HuH-7.5 (cell line): Measurements from ENCODE around the gene RALGPS1.

Source experiments
- DNase-seq: peaks from one replicate; pipeline ENCODE4 v3.0.0; 2011; ENCODE audit warnings: low spot score

Gene RALGPS1

DNA sequence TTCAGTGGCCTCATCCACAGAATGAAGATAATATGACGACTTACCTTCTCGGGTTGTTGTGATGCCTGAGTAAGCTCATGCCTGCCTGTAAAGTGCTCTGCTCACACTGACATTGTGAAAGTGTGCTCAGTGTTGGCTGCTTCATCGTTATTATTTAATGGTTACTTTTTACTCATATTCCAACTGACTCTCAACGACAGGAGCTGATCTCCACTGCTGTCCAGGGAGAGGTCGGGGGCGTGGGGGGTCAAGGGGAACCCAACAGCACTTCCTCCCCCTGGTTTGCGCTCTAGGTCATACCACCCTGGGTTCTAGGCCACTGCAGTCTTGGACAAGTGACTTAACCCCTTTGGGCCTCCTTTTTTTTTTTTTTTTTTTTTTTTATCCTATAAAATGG, 260.7 kb downstream of the RALGPS1 start:
- no peak for DNase-seq

DNA sequence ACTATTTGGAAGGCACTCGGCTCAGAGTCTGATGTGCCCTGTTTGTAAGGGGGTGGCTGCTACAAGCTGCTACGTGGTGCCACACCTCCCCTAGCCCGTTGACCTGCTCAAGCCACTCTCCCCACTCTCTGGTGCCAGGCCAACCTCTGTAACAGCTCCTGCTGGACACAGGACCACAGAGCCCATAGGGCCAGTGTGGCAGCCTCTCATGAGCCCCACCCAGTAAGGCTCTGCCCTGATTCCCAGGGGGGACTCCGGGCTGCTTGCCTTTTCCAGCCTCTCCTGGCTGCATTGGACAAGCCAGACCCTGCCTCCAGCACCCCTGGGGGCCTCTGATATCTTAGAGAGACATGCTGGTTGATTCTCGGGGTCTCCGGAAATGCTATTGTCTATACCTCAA, 261.2 kb downstream of the RALGPS1 start:
- no peak for DNase-seq

DNA sequence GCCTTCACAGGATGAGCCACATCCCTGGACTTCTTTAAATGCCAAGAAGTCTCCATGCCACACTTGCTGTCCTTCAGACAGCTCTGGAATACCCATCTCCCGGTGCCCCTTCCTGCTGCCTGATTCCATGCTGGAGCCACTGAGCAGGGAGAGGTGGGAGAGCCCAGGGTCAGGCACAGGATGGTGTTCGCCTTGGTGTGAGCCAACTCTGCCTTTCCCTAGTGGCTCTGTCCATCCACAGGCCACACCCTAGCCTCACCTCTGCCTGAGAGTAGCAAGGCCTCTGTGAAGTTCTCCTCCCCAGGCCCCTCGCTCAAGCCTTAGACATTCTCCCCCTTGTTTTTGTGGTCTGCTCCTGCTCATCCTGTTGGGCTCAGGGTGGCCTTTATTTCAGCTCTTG, 262.0 kb downstream of the RALGPS1 start:
- no peak for DNase-seq

DNA sequence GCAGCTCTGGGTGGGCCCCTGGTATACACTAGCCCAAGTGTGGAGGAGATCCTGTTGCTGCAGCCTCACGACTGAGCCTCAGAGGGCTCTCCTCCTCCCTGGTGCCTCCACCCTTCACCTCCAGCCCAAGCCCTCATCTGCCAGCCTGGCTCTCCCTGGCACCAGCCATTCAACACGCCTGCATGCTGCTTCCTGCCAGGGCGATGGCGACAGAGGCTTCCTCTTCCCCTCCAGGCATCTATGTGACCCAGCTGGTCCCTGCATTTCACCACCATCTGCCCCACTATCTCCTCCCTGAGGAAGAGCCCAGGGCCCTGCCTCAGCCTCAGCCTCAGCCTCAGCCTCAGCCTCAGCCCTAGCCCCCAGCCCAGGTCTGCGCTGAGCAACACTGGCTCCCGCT, 262.6 kb downstream of the RALGPS1 start:
- no peak for DNase-seq

DNA sequence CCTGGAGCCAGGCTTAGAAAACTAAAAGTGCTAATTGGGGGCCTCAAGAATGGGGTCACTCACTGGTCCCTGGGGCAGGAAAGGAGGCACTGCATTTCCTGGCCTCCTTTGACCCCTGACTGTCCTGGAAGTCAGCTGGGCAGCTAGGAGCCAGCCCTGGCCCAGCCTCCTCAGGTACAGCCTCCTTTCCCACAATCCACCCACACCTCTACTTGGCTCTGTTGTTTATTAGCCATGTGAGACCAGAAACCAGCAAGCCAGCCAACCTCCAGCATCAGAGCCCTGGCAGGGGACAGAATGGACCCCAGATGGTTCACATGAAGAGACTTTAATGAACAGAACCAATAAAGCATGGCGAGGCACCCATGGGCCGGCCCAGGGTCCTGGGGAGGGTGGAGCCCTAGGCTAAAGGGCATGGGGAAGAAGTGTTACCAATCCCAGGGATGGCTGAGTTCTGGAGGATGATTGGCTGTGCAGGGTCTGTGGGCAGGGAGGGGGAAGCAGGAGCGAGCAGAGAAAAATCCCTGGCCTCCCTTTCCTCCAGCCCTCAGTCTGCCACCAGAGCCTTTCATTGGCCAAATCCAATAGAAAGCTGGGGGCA, 263.2 kb downstream of the RALGPS1 start:
- DNase-seq: no peak

DNA sequence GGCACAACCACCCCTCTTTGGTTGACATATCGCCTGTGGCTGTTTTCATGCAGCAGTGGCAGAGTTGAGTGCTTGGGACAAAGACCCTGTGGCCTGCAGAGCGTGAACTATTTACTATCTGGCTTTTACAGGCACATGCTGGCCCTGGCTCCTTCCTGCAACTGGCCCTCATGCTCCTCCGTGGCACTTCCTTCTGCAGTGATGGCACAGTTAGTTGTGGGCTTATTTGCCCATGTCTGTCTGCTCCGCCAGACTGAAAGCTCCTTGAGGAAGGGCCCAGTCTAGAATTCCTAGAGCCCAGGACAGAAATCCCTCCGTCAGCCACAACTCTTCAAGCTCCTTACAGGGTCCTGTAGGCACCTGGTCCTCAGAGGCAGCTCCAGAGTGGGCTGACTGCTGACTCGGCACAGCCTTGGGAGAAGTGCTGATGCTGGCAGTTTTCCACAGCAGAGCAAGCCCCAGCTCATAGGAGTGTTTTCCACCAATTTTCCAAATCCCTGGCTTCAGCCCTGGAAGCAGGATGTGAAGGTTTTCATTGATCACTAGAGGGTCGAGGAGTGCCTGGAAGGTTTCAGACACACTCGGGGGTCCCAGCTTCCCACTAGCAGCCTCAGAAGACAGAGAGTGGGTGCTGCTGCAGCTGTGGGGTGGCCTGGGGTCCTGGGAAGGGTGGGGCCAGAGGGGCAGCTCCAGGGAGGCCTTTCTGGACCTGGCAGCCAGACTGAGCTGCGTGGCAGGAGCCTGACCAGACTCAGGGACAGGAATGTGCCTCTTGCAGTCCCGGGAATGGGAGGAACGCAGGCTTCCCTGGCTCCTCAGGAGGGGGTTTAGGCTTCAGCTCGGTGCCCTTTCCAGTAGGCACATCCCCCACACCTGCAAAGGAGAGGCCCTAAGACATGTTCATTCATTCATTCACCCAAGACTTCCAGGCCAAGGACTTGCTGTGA, 264.4 kb downstream of the RALGPS1 start:
- no peak for DNase-seq

DNA sequence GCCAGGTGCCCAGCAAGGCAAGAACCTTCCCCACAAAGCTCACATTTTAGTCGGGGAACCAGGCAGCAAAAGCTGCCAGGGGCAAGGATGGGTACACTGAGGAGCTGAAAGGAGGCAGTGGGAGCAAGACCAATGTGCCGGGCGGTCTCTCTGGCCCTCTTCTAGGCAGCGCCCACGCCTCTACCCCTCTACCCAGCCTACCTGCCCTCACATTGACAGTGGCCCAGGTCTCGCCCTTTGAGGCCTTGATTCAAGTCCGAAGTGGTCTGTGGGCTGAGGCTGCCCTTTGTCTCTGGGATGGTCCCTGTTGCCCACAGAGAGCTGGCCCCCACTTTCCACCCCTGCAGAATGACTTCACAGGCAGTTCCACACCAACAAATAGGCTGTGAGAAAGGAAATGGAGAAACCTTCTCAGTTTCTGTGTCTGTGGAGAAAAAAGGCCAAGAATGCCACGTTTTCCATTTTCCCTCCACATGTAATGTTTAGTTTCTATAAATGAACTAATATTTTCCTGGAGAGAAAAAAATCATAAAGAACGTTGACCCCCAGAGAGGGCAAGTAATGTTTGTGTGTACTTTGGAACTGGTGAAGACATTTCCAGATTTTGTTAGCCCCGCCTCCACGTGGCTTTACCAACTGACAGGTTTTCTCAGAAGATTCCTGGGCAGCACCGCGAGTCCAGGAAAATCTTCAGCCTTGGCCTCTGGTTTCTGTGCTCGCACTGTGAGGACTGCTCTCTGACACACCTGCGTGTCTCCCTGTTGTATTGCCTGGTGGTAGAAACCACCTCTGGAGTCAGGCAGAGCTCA, 265.3 kb downstream of the RALGPS1 start:
- DNase-seq: no peak

DNA sequence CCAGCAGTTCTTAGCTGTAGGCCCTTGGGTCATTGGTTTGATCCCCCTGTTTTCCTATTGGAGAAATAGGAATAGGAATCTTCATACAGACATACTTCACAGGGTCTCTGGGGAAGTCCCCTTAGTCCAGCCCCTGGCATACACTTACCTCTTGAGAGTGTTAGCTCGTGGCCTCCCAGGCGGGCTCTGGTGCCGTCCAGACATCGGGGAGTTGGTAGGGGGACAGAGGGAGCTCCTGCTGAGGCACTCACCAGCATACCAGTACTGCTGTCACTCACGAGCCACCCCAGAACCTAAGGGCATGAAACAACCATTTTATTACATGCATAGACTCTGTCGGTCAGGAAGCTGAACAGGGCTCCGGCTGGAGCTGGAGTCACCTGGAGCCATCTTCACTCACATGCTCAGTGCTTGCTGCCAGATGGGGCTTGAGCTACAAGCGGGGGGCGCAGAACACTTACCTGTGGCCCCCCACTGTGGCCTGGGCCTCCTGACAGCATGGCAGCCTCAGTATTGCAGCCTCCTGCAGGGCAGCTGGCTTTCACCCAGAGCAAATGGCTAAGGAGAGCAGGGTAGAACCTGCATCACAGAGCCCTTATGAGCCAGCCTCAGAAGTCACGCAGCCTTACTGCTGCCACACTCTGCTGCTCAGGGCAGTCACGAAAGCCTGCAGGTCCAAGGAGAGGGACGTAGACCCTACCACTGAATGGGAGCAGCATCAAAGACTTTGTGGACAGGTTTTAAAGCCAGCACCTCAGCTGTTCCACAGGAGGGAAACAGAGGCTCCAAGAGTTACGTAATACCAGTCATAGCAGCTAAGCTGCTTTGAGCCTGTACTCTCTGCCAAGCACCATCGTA, 266.1 kb downstream of the RALGPS1 start:
- no peak for DNase-seq

DNA sequence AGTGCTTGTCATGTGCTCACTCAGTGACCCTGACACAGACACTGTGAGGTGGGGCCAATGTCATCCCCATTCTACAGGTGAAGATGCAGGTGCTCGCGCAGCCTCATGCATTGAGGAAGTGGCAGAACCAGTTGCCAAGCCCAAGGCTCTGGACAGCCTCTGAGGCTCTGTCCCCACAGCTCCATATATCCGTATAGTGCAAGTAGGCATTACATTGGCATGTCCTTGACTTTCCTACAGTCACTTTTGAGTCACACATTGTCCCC, 266.7 kb downstream of the RALGPS1 start:
- no peak for DNase-seq

DNA sequence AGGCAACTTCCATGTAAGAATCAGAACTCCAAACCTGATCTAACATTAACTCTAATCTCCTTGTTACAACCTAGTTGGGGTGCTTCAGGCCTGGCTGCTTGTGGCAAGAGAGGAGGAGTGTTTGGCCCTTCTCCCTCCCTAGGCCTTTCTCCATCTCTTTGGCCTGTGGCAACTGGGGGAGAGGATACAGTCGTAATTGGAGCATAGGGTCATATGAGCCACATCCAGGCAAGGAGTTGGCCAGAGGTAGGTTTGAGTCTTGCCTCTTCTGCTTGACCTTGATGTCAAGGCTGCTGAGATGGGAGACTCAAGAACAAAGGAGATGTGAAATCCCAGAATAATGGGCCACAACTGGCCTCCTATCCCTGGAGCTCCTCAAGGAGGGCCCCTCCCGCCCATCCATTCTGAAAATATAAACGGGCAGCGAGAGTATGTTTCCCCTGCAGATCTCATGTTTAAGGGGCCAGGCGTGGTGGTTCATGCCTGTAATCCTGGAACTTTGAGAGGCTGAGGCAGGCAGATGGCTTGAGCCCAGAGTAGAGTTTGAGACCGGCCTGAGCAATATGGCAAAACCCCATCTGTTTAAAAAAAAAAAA, 267.1 kb downstream of the RALGPS1 start:
- no peak for DNase-seq

DNA sequence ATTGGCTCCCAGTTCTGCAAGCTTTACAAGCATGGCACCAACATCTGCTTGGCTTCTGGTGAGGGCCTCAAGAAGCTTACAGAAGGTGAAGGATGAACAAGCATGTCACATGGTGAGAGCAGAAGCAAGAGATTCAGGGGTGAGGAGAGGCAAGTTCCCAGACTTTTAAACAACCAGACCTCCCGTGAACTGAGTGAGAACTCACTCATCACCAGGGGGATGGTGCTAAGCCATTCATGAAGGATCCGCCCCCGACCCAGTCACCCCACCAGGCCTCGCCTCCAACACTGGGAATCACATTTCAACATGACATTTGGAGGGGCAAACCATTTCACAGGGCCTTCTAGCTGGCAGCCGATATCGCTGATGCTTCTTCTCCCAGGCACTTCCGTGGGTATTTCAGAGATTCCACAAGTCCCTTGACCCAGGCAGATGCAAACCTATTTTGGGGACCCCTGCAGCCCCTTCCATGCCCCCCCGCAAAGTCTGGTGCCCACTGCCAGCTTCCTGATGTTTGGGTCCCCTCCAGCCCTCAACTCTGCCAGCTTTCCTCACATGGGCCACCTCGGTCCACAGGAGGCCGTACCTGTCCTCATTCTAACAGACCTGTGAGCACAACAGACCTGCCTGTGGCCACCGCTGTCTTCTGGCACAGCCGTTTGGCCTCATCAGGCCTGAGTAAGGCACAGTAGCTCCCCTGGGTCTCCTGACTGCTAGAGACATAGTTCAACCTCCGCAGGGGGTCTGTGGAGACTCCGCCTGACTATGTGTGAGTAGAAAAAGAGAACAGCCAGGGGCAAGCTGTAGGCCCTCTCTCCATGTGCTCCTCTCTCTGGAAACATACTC, 268.5 kb downstream of the RALGPS1 start:
- no peak for DNase-seq

DNA sequence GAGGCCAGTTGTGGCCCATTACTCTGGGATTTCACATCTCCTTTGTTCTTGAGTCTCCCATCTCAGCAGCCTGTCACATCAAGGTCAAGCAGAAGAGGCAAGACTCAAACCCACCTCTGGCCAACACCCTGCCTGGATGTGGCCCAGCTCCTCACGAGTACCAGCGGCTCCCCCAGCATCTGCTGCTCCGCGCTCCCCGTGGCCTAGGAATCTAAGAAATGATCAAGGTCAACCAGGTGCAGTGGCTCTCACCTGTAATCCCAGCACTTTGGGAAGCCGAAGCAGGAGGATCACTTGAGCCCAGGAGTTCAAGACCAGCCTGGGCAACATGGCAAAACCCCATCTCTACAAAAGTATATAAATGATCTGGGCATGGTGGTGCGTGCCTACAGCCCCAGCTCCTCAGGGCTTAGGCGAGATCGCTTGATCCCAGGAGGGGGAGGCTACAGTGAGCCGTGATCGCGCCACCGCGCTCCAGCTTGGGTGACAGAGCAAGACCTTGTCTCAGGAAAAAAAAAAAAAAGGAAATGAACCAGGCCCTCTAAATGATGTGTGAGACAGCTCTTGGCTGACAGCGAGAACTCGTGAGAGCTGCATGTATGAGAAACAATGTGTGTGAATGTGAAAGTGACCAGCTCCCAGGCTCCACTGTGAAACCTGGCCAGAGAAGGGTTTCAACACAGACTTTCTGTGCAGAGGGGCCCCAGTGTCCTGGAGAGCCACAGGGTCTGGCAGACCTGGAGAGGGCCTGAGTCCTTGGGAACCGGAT, 269.4 kb downstream of the RALGPS1 start:
- no peak for DNase-seq

DNA sequence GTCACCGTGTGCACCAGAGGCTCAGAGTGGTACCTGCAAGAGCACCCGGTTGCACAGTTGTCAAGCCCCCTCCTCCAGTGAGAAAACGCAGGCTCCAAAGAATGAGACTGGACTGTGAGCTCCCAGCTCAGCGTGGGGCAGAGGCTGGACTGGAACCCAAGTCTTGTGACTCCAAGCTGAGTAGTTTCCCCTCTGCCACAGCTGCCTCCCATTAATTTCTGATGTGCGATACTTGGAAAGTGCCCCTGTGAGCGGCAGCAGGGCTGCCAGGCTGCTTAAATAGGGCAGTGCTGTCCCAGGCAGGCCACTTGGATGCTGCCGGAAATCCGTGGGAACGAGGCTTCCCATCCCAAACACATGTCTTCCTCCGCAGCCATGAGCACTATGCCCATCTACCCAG, 270.1 kb downstream of the RALGPS1 start:
- no peak for DNase-seq

DNA sequence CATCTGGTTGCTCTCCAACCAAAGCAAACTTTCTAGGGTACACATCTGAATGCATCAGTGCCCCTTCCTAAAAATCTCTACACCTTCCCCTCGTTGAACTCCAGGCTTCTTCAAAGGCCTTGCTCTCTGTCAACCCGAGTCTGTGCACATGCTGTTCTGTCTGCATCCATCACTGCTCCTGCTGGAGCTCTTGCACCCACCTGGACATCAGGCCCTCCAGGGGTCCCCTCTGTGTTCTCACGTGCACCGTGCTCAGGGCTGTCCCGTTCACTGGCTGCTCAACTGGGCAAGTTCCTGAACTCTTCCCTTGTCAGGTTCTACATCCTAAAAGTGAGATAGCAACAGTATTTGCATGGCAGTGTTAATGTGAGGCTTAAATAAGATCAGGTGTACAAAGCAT, 270.6 kb downstream of the RALGPS1 start:
- DNase-seq: no peak

DNA sequence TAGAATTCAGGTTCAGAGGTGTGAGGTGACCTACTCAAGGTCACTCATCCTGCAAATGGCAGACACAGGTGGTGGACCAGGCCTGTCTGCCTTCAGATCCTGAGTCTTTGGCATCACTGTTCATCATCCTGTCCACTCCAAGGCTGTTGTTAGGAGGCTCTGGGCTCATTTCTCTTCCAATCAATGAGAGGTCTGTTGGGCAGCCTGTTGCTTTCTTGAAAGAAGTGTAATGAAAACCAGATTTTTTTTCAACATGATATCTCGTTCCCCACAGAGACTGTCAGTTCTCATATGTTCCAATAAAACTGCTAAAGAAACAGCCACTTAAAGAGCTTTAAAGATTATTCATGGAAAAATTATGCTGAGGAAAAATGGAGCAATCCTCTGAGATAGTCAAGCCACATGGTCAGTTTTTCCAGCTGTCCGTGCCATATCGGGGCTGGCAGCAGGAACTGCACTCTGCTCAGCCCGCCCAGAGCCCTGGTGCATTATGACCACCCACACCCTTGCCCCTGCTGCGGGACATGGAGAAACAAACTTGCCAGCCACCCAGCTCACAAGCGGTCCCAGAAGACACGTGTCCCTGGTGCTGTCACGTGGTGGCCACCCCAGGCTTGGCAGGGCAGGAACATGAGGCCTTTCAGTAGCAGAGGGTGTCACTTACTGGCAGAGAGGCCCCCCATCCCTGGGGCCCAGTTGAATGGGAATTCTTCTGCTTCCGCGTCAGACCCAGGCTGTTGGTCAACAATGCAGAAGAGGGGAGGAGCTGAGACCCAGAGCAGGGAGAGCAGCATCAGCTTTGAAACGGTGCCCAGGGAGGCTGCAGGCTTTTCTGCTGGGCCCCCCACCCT, 271.6 kb downstream of the RALGPS1 start:
- DNase-seq: no peak

DNA sequence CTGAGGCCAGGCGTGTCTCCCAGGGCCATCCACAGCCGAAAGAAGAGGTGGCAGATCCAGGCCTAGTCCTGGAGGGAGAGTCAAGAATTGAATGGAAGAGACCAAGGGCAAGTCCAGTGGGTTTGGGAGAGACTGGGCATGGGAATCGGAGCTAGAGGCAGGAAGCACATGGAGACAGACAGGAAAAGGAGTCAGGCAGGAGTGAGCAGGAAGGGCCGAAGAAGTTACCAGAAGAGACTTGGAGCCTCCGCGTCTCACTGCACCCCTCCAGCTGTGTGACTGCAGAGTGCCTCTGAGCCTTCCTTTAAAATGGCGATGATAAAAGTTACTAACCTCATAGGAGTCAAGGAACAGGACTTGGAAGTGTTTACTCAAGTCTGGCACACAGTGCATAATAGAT, 272.2 kb downstream of the RALGPS1 start:
- DNase-seq: no peak

DNA sequence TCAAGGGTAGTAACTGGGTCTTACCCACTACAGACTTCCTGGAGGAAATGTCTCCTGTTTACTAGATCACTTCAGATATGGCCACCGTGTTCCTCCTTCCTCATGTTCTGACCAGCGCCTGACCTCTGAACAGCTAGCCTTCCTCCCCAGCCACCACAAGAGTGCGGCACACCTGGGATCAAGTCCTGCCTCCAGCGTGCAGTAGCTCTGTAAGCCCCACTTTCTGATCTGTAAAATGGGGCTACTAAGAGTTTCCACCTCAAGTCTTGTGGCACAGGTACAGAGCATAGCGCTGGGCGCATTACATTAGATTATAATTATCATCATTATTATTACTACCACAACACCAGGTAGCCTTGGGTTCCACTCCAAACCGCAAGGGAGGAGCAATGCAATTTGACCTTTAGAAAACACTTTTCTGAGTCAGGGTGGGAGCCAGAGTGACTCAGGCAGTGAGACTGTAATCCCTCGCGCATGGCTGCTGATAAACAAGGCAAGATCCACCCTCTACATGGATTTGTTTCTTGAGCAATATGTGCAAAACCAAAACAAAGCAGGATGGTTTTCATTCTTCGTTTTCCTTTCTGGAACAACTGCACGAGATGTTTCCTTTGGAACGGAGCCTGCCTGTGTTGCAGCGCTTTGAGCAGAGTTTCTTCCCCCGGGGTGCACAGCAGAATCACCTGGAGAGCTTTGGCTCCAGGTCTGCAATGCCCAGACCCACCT, 272.8 kb downstream of the RALGPS1 start:
- DNase-seq: no peak

DNA sequence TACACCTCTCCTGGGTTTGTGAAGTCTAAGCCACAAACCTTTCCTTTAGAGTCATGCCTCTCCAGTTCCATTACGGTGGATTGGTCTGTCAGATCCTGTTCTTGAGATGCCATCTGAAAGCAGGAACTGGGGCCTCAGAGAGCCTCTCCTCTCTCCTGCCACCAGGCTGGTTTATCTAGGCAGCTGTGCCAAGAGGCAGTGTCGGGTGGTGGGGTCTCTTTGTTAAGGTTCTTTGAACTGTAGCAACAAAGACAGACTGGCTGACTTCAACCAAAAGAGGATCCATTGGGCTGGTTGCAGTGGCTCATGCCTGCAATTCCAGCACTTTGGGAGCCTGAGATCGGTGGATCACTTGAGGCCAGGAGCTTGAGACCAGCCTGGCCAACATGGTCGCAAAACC, 273.8 kb downstream of the RALGPS1 start:
- DNase-seq: no peak
